Stimulated activated CD8-positive, alpha-beta memory T cell treated with anti-CD3 and anti-CD28 coated beads, Interleukin-7, amount 100 ng/mL, for 1 hour (primary cell): ENCODE measurements around the gene NT5M.

Source experiments
- DNase-seq, 2 donors: peaks; one replicate each; pipeline ENCODE4 v3.0.0-alpha.2; 2020; ENCODE audit warnings: low read depth in 2 of 2

The NT5M gene

GRCh38 chr17:17343896-17344506, 40.8 kb downstream of the NT5M start:
- no peak for DNase-seq

GRCh38 chr17:17344507-17345293, 41.5 kb downstream of the NT5M start:
- DNase-seq, result no peak

- DNase-seq, result no peak
Measured at GRCh38 chr17:17345294-17345597, 42.1 kb downstream of the NT5M start.

- no peak for DNase-seq
Measured at GRCh38 chr17:17345686-17346427, 42.7 kb downstream of the NT5M start.

GRCh38 chr17:17346428-17347233, 43.5 kb downstream of the NT5M start:
- no peak for DNase-seq

GRCh38 chr17:17347234-17347955, 44.2 kb downstream of the NT5M start:
- DNase-seq, result no peak

GRCh38 chr17:17347956-17348871, 45.0 kb downstream of the NT5M start:
- DNase-seq, result no peak

GRCh38 chr17:17348872-17349723, 45.9 kb downstream of the NT5M start:
- DNase-seq, result no peak

GRCh38 chr17:17349724-17350106, 46.5 kb downstream of the NT5M start:
- no peak for DNase-seq

- DNase-seq, result no peak
Measured at GRCh38 chr17:17350491-17351355, 47.5 kb downstream of the NT5M start.

GRCh38 chr17:17351356-17351891, 48.3 kb downstream of the NT5M start:
- DNase-seq, result no peak

GRCh38 chr17:17351901-17352781, 49.0 kb downstream of the NT5M start:
- DNase-seq, result no peak

- no peak for DNase-seq
Measured at GRCh38 chr17:17352836-17353624, 49.9 kb downstream of the NT5M start.

- DNase-seq, result no peak
Measured at GRCh38 chr17:17353625-17354484, 50.7 kb downstream of the NT5M start.
